ENCODE results near the gene PRM3. TPM values are rescaled to one million over a fixed set of nuclear protein-coding genes. Genes with fewer than 3 reads are reported as not detected.

Gene PRM3
- total RNA-seq, 1 experiment from 2014 or later, result not detected

DNA sequence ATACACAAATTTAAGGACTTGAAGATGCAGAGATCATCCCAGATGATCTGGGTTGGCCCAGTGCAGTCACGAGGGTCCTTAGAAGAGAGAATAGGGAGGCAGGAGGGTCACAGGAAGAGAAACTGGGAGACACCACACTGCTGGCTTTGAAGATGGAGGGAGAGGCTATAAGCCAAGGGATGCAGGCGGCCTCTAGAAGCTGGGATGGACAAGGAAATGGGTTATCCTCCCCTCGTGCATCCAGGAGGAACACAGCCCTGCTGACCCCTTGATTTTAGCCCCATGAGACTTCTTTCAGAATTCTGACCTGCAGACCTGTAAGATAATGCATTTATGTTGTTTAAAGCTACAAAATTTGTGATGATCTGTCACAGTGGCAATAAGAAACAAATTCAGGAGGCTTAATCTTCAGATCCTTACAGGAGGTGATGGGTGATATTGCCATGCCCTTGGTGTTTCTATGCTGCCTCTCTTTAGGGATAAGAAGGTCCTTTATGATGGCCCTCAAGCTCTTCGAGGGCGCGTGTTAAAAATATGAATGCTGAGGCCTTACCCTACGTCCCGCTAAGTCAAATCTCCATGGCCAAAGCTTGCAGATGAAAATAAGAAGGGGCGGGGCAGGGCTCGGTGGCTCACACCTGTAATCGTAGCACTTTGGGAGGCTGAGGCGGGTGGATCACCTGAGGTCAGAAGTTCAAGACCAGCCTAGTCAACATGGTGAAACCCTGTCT, 4.3 kb upstream of the PRM3 start:
- H3K4me1 ChIP-seq, result peaks cover 21% of the 10 kb centered on the region
- no peaks in the 10 kb centered on the region for H3K36me3 ChIP-seq (ENCODE audit: control insufficient read depth, insufficient read depth, low read length)
- CTCF ChIA-PET, result no interaction called here
- no peak for DNase-seq
- no TSS peak for BruUV-seq (replicated peaks)
- Mint-ChIP-seq H3K27ac (ENCODE audit: unreplicated experiment) (peak overlapping the region; percentile 48), H3K4me3 (ENCODE audit: unreplicated experiment) (no peak overlapping the region), H3K9me3 (ENCODE audit: unreplicated experiment) (no peaks in the 10 kb centered on the region), H3K4me1 (ENCODE audit: low read depth, unreplicated experiment) (peaks cover 12% of the 10 kb centered on the region), H3K27me3 (ENCODE audit: insufficient read depth, unreplicated experiment) (no peaks in the 10 kb centered on the region), H3K36me3 (ENCODE audit: insufficient read depth, unreplicated experiment) (no peaks in the 10 kb centered on the region)
- no peaks in the 10 kb centered on the region for H3K27me3 ChIP-seq (replicated peaks; ENCODE audit: control insufficient read depth, insufficient read depth, low read length)
- no peaks in the 10 kb centered on the region for H3K9me3 ChIP-seq
- intact Hi-C loops (cut with micrococcal nuclease; ENCODE audit: unreplicated experiment), result loop anchor here (2.0 kb wide), 1 partner anchor 21 kb away; the partner anchor contains the start of gene SOCS1
- TF ChIP-seq, protein P1, sequence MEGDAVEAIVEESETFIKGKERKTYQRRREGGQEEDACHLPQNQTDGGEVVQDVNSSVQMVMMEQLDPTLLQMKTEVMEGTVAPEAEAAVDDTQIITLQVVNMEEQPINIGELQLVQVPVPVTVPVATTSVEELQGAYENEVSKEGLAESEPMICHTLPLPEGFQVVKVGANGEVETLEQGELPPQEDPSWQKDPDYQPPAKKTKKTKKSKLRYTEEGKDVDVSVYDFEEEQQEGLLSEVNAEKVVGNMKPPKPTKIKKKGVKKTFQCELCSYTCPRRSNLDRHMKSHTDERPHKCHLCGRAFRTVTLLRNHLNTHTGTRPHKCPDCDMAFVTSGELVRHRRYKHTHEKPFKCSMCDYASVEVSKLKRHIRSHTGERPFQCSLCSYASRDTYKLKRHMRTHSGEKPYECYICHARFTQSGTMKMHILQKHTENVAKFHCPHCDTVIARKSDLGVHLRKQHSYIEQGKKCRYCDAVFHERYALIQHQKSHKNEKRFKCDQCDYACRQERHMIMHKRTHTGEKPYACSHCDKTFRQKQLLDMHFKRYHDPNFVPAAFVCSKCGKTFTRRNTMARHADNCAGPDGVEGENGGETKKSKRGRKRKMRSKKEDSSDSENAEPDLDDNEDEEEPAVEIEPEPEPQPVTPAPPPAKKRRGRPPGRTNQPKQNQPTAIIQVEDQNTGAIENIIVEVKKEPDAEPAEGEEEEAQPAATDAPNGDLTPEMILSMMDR (IDR thresholded peaks at IDR 0.05; ENCODE audit: insufficient read depth in 1 of 2, low read depth in 1 of 2, low read length in 1 of 2, severe bottlenecking in 1 of 2, unreplicated experiment in 1 of 2), result no peak
- POLR2A ChIA-PET, result interaction anchor here (0.6 kb wide), 1 partner anchor 9 kb away, joined by 3 read pairs; no protein-coding TSS in a partner anchor
- H3K4me3 ChIP-seq (ENCODE audit: low read depth, low read length), result no peak overlapping the region

DNA sequence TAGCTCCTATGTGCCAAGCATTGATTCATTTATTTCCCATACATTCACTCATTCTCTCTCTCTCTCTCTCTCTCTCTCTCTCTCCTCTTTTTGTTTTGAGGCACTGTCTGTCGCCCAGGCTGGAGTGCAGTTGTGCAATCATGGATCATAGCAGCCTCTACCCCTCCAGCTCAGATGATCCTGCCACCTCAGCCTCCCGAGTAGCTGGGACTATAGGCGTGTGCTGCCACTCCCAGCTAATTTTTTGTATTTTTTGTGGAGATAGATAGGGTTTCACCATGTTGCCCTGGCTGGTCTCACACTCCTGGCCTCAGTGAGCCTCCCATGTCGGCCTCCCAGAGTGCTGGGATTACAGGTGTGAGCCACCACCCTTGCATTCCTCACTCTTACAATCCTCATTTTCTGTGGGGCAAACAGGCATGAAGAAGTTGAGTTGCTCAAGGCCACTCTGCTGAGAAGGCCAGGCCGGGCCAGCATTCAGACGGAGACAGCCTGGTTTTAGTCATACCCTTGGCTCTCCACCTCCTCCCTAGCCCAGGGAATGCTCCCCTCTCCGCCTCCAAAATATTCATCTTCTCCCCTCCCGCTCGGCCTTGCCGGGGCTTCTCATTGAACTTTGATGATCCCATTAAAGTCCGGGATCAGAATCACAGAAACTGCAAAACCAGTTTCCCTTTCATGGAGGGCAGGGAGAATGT, 3.6 kb upstream of the PRM3 start:
- H3K27me3 ChIP-seq (replicated peaks; ENCODE audit: control insufficient read depth, insufficient read depth, low read length), result no peaks in the 10 kb centered on the region
- Mint-ChIP-seq H3K36me3 (ENCODE audit: insufficient read depth, unreplicated experiment) (no peaks in the 10 kb centered on the region), H3K27ac (ENCODE audit: unreplicated experiment) (peak overlapping the region; percentile 48), H3K27me3 (ENCODE audit: insufficient read depth, unreplicated experiment) (no peaks in the 10 kb centered on the region), H3K9me3 (ENCODE audit: unreplicated experiment) (no peaks in the 10 kb centered on the region), H3K4me3 (ENCODE audit: unreplicated experiment) (no peak overlapping the region), H3K4me1 (ENCODE audit: low read depth, unreplicated experiment) (peaks cover 12% of the 10 kb centered on the region)
- H3K36me3 ChIP-seq (ENCODE audit: control insufficient read depth, insufficient read depth, low read length), result no peaks in the 10 kb centered on the region
- CTCF ChIA-PET, result no interaction called here
- TF ChIP-seq, protein P1 (IDR thresholded peaks at IDR 0.05; ENCODE audit: insufficient read depth in 1 of 2, low read depth in 1 of 2, low read length in 1 of 2, severe bottlenecking in 1 of 2, unreplicated experiment in 1 of 2), result no peak
- H3K4me1 ChIP-seq, result peaks cover 21% of the 10 kb centered on the region
- intact Hi-C loops (cut with micrococcal nuclease; ENCODE audit: unreplicated experiment), result no loop called here
- H3K9me3 ChIP-seq, result no peaks in the 10 kb centered on the region
- POLR2A ChIA-PET, result no interaction called here
- BruUV-seq (replicated peaks), result no TSS peak
- DNase-seq, result no peak
- H3K4me3 ChIP-seq (ENCODE audit: low read depth, low read length), result no peak overlapping the region

DNA sequence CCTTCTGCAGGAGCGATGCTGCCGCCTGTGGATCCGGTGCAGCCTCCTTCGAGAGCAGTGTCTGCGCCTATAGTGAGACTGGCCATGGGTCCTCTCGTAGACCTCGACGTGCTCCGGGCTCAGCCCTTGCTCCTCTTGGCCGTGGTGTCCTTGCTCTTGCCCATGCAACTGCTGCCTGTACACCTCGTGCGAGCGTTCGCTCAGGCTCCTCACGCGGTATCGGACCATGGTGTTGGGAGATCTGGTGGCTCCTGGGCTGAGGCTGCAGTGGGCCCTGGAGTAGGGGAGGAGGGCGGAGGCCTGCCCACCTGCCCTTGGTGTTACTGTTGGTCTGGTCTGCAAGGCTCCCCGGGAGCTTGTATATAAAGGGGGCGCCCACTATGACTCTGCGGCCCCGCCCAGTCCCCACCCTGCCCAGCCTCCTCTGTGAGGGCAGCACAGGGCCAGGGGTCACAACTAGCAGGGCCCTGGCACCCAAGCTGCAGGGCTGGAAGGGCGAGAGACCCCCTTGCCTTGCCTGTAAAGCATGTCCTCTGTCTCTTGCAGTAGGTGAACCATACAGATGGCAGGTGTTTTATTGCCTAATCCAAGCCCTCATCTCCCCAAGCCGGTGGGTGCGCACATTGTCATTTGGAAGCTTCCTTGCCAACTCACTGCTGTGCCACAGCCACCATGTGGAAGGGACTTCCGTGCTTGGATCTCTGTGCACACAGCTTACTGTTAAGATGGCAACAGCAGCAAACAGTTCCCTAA, 2.9 kb upstream of the PRM3 start, which contains the start of gene PRM2:
PRM2 (minus strand) TSS at position 338 of the 753 bp plus-strand sequence; CDS start at position 228, 110 bp downstream.
- Mint-ChIP-seq H3K36me3 (ENCODE audit: insufficient read depth, unreplicated experiment) (no peaks in the 10 kb centered on the region), H3K9me3 (ENCODE audit: unreplicated experiment) (no peaks in the 10 kb centered on the region), H3K27ac (ENCODE audit: unreplicated experiment) (peak within 1 kb of the TSS; percentile 48), H3K4me1 (ENCODE audit: low read depth, unreplicated experiment) (peaks cover 12% of the 10 kb centered on the region), H3K4me3 (ENCODE audit: unreplicated experiment) (no peak within 1 kb of the TSS), H3K27me3 (ENCODE audit: insufficient read depth, unreplicated experiment) (no peaks in the 10 kb centered on the region)
- intact Hi-C loops (cut with micrococcal nuclease; ENCODE audit: unreplicated experiment), result no loop called here
- Histone ChIP-seq H3K4me3 (ENCODE audit: low read depth, low read length) (no peak within 1 kb of the TSS), H3K9me3 (no peaks in the 10 kb centered on the region), H3K4me1 (peaks cover 21% of the 10 kb centered on the region), H3K27me3 (replicated peaks; ENCODE audit: control insufficient read depth, insufficient read depth, low read length) (no peaks in the 10 kb centered on the region), H3K36me3 (ENCODE audit: control insufficient read depth, insufficient read depth, low read length) (no peaks in the 10 kb centered on the region)
- no TSS peak for BruUV-seq (replicated peaks)
- DNase-seq, result no peak
- CTCF ChIA-PET, result no interaction called here
- POLR2A ChIA-PET, result no interaction called here
- TF ChIP-seq, protein P1 (IDR thresholded peaks at IDR 0.05; ENCODE audit: insufficient read depth in 1 of 2, low read depth in 1 of 2, low read length in 1 of 2, severe bottlenecking in 1 of 2, unreplicated experiment in 1 of 2), result no peak
